Body of pancreas (tissue), 4 donors: ENCODE measurements around the gene TMEM156.

Experiments used
- POLR2A ChIP-seq, 3 donors: fragments of 450-650 bp; IDR thresholded peaks; one replicate each; pipeline ENCODE4 v1.6.1; 2016; ENCODE audit warnings: antibody characterized with exemption in 3 of 3, mild to moderate bottlenecking in 2 of 3
- TF ChIP-seq, protein P1 (sequence below), 7 experiments: fragments of 450-650 bp in 4 of 7; fragments of 200-600 bp in 3 of 7; sonication (generic) in 3 of 7; IDR thresholded peaks; one replicate each; pipeline ENCODE4 v1.5.1; 2016 to 2019; ENCODE audit warnings: antibody characterized with exemption in 7 of 7

DNA sequence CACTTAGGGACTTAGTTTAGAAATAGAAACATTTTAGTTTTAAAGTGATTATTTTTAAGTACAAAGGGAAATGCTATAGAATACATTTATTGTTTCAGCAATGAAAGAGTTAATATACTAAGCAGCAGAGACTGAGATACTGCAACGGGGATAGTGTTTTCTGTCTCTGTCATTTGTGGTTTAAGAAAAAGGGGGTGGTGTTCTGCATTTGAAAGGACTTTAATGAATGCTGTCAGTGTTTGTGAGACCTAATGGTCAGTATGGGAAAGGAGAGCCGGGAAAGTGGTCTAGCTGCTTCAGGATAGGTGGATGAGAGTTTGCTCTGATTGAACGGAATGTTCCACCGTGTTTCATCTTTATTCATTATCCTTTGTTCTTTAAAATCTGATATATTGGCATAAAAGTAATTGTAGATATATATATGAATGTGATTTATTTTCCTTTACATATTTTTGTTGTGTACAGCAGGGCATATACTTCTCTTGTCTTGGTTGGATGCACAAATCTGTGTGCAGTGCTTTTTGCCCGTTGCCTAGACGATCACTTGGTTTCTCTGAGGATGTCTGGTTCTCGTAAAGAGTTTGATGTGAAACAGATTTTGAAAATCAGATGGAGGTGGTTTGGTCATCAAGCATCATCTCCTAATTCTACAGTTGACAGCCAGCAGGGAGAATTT is 30.0 kb upstream of the TMEM156 start, which contains the start of gene KLHL5:
- TF ChIP-seq POLR2A (IDR thresholded peaks at IDR 0.05), result no peak
- TF ChIP-seq, protein P1, sequence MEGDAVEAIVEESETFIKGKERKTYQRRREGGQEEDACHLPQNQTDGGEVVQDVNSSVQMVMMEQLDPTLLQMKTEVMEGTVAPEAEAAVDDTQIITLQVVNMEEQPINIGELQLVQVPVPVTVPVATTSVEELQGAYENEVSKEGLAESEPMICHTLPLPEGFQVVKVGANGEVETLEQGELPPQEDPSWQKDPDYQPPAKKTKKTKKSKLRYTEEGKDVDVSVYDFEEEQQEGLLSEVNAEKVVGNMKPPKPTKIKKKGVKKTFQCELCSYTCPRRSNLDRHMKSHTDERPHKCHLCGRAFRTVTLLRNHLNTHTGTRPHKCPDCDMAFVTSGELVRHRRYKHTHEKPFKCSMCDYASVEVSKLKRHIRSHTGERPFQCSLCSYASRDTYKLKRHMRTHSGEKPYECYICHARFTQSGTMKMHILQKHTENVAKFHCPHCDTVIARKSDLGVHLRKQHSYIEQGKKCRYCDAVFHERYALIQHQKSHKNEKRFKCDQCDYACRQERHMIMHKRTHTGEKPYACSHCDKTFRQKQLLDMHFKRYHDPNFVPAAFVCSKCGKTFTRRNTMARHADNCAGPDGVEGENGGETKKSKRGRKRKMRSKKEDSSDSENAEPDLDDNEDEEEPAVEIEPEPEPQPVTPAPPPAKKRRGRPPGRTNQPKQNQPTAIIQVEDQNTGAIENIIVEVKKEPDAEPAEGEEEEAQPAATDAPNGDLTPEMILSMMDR (IDR thresholded peaks at IDR 0.05), result no peak
